ENCODE data around the gene SSR2.

SSR2 gene

GRCh38 chr1:156064615-156065014 is 43.9 kb upstream of the SSR2 start:
- no peak overlapping the region for H3K4me3 ChIP-seq (ENCODE audit: low read length)
- no peak for DNase-seq (ENCODE audit: low read depth)
- no peak for TF ChIP-seq CTCF (conservative IDR thresholded peaks at IDR 0.05; ENCODE audit: low read depth, low read length)

GRCh38 chr1:156063997-156064285 is 43.2 kb upstream of the SSR2 start:
- H3K4me3 ChIP-seq (ENCODE audit: low read length), result no peak overlapping the region
- no peak for TF ChIP-seq CTCF (conservative IDR thresholded peaks at IDR 0.05; ENCODE audit: low read depth, low read length)
- no peak for DNase-seq (ENCODE audit: low read depth)

- no peak for DNase-seq (ENCODE audit: low read depth)
- TF ChIP-seq CTCF (conservative IDR thresholded peaks at IDR 0.05; ENCODE audit: low read depth, low read length), result no peak
- H3K4me3 ChIP-seq (ENCODE audit: low read length), result no peak overlapping the region
These were observed 41.4 kb upstream of the SSR2 start for GRCh38 chr1:156062189-156062588.

GRCh38 chr1:156060937-156061636 is 40.3 kb upstream of the SSR2 start, which contains the start of gene RAB25:
RAB25 (plus strand) TSS chr1:156061160; CDS start chr1:156061401, 241 bp downstream.
- H3K4me3 ChIP-seq (ENCODE audit: low read length), result no peak within 1 kb of the TSS
- no peak for DNase-seq (ENCODE audit: low read depth)
- TF ChIP-seq CTCF (conservative IDR thresholded peaks at IDR 0.05; ENCODE audit: low read depth, low read length), result no peak

GRCh38 chr1:156056326-156056849 is 35.6 kb upstream of the SSR2 start:
- TF ChIP-seq CTCF (conservative IDR thresholded peaks at IDR 0.05; ENCODE audit: low read depth, low read length), result no peak
- no peak overlapping the region for H3K4me3 ChIP-seq (ENCODE audit: low read length)
- DNase-seq (ENCODE audit: low read depth), result no peak

- peak overlapping the region; percentile 99 for H3K4me3 ChIP-seq (ENCODE audit: low read length)
- DNase-seq (ENCODE audit: low read depth), result no peak
- no peak for TF ChIP-seq CTCF (conservative IDR thresholded peaks at IDR 0.05; ENCODE audit: low read depth, low read length)
These were observed 34.7 kb upstream of the SSR2 start for GRCh38 chr1:156055281-156056048.
